Measurements from ENCODE around the gene PARP12. TPM values are rescaled to one million over a fixed set of nuclear protein-coding genes. Genes with fewer than 3 reads are reported as not detected.

The PARP12 gene
- total RNA-seq, 6 experiments from 2014 or later, result 15.7 to 33.1 (median 23.3) TPM

DNA sequence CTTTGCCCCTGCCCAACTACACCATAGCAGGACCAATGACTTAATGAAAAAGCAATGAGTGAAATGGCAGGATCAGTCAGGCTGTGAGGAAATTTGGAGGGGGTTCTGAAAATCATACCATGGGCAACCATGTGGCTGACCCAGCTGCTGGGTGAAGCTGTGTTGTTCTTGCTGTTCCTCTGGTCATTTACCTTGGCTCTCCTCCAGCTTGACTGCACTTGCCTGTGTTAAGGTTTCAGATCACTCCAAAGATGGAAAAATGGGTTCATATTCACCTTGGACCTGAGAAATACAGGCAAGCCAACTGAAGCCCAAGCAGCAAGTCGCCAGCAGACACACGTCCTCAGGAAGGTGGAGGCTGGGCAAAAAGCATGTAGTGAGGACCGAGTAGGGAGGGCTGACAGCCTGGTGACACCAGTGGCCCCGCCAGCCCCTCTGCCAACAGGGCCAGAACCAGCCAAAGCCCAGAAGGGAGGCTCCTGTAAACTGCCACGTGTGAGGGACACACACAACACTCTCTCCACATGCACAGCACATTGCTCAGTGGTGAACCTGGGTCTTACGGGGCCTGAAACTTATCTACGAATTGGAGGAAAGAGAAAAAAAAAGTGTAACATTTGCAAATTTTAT is 40.1 kb downstream of the PARP12 start:
- no peak for TF ChIP-seq POLR2A (IDR thresholded peaks at IDR 0.05)
- TF ChIP-seq CTCF (IDR thresholded peaks at IDR 0.05), result no peak
- 46% methylated on average over 3 of the region's 7 CpGs for WGBS (ENCODE audit: insufficient coverage, low coverage, low lambda C conversion rate, missing lambda C conversion rate)
- Histone ChIP-seq H3K36me3 (peaks cover 0 to 15% (median 6%) of the 10 kb centered on the region in 4 donors), H3K27ac (no peak overlapping the region), H3K27me3 (no peaks in the 10 kb centered on the region), H3K9me3 (no peaks in the 10 kb centered on the region), H3K4me3 (no peak overlapping the region), H3K4me1 (peaks cover 0 to 8% (median 2%) of the 10 kb centered on the region in 4 donors)
- DNase-seq (peak in 1 of 3 donors; percentile 56), ATAC-seq (peak; percentile 58 to 80 (median 66))
- intact Hi-C loops (cut with DNase I), result no loop called here

DNA sequence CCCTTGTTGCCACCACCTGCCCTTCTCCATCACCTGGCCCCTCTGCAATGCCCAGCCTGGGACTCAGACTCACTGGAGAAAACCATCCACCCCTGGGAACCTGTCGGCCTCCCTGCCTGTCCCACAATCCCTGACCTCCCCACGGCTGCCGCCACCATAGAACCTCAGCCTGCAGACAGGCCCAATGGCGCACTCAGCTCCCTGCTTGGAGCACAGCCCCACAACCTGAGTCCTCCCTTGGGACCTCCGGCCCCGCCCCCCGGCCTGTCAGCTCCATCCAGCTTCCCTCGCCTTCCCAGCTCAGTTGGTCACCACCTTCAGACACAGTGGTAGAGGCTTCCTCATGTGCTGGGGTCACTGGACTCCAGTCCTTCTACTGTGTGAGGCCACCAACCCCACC is 41.1 kb downstream of the PARP12 start:
- WGBS (ENCODE audit: insufficient coverage, low coverage, low lambda C conversion rate, missing lambda C conversion rate), result 100% methylated on average over 3 of the region's 8 CpGs
- ATAC-seq, result no peak

GRCh38 chr7:140019606-140020005 is 43.1 kb downstream of the PARP12 start:
- 78% methylated on average over 3 of the region's 3 CpGs for WGBS (ENCODE audit: insufficient coverage, low coverage, low lambda C conversion rate, missing lambda C conversion rate)
- Histone ChIP-seq H3K4me3 (no peak overlapping the region), H3K27ac (no peak overlapping the region), H3K36me3 (peaks cover 0 to 13% (median 0%) of the 10 kb centered on the region in 4 donors), H3K27me3 (no peaks in the 10 kb centered on the region), H3K9me3 (no peaks in the 10 kb centered on the region), H3K4me1 (peaks cover 0 to 8% (median 2%) of the 10 kb centered on the region in 4 donors)
- ATAC-seq, result no peak
- TF ChIP-seq CTCF (IDR thresholded peaks at IDR 0.05), result no peak
- no peak for TF ChIP-seq POLR2A (IDR thresholded peaks at IDR 0.05)
- intact Hi-C loops (cut with DNase I), result no loop called here
- DNase-seq, result no peak

More for the DNA sequence above, 41.1 kb downstream of the PARP12 start:
- Histone ChIP-seq H3K36me3 (peaks cover 0 to 15% (median 1%) of the 10 kb centered on the region in 4 donors), H3K4me1 (peaks cover 0 to 8% (median 2%) of the 10 kb centered on the region in 4 donors), H3K9me3 (no peaks in the 10 kb centered on the region), H3K27ac (no peak overlapping the region), H3K4me3 (no peak overlapping the region), H3K27me3 (no peaks in the 10 kb centered on the region)
- intact Hi-C loops (cut with DNase I), result no loop called here
- TF ChIP-seq CTCF (IDR thresholded peaks at IDR 0.05) (no peak), POLR2A (IDR thresholded peaks at IDR 0.05) (no peak)
- DNase-seq, result no peak

DNA sequence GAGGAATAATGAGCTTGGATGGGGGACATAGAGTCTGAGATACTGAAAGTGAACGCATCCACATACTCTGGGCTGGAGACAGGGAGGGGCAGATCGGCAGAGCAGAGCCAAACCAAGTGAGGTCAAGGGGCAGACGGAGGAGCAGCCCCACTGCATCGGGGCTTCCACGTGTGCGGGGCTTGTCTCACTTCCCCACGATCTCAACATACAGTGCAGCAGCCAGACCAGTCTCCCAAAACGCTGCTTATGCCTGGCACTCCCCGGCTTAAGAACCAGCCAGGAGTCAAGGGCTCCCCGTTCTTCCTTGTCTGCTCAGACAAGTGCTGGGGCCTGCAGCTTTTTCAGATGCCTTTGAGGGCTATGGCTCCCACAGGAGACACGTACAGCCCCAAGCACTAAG is 43.6 kb downstream of the PARP12 start:
- TF ChIP-seq CTCF (IDR thresholded peaks at IDR 0.05) (no peak), POLR2A (IDR thresholded peaks at IDR 0.05) (no peak)
- no peak for ATAC-seq
- intact Hi-C loops (cut with DNase I), result no loop called here
- Histone ChIP-seq H3K27me3 (no peaks in the 10 kb centered on the region), H3K36me3 (peaks cover 0 to 9% (median 0%) of the 10 kb centered on the region in 4 donors), H3K4me1 (peaks cover 0 to 8% (median 2%) of the 10 kb centered on the region in 4 donors), H3K4me3 (no peak overlapping the region), H3K9me3 (no peaks in the 10 kb centered on the region), H3K27ac (no peak overlapping the region)
- 75% methylated on average over 9 of the region's 11 CpGs for WGBS (ENCODE audit: insufficient coverage, low coverage, low lambda C conversion rate, missing lambda C conversion rate)
- no peak for DNase-seq

Data from right lobe of liver (tissue), 6 donors.